Measurements from ENCODE around the gene PAWR.

GRCh38 chr12:79615596-79616560 is 74.9 kb downstream of the PAWR start:
- no peak for TF ChIP-seq CTCF (conservative IDR thresholded peaks at IDR 0.05)
- TF ChIP-seq EZH2 (IDR thresholded peaks at IDR 0.05; ENCODE audit: low read depth): no peak
